OCI-LY1 (cell line): ENCODE measurements around the gene SOD2.

ENCODE experiments used
- H2AFZ ChIP-seq: fragments of 200-600 bp; sonication (generic), shearing (Covaris generic); 2 replicates; pipeline ENCODE4 v1.6.0; 2014; ENCODE audit warnings: antibody characterized with exemption, mild to moderate bottlenecking, low read length
- H3F3A ChIP-seq: fragments of 200-600 bp; sonication (generic), shearing (Covaris generic); 2 replicates; pipeline ENCODE4 v1.6.0; 2014; ENCODE audit warnings: mild to moderate bottlenecking, antibody characterized with exemption, low read length, moderate library complexity; ENCODE audit not compliant: insufficient read depth
- H3K27ac ChIP-seq: fragments of 200-600 bp; sonication (generic); 2 replicates; pipeline ENCODE4 v1.5.1; 2014; ENCODE audit warnings: low read length, mixed run types, mild to moderate bottlenecking, low read depth; ENCODE audit not compliant: poor library complexity, severe bottlenecking
- H3K27me3 ChIP-seq: fragments of 200-600 bp; sonication (generic); 2 replicates; pipeline ENCODE4 v1.6.0; 2014; ENCODE audit warnings: antibody characterized with exemption, mild to moderate bottlenecking, low read length, moderate library complexity; ENCODE audit not compliant: insufficient read depth
- H3K36me3 ChIP-seq: fragments of 200-600 bp; sonication (generic); 2 replicates; pipeline ENCODE4 v1.6.1; 2014; ENCODE audit warnings: mild to moderate bottlenecking, antibody characterized with exemption, low read length, moderate library complexity, mixed read lengths; ENCODE audit not compliant: insufficient read depth
- H3K4me1 ChIP-seq: fragments of 200-600 bp; sonication (generic); 2 replicates; pipeline ENCODE4 v1.5.1; 2014; ENCODE audit warnings: mild to moderate bottlenecking, low read length, moderate library complexity; ENCODE audit not compliant: insufficient read depth, severe bottlenecking
- H3K4me2 ChIP-seq: fragments of 200-600 bp; sonication (generic), shearing (Covaris generic); 2 replicates; pipeline ENCODE4 v1.6.1; 2014; ENCODE audit warnings: low read length
- H3K4me3 ChIP-seq: fragments of 200-600 bp; sonication (generic); 2 replicates; pipeline ENCODE4 v1.5.1; 2014; ENCODE audit warnings: low read length, low read depth, mild to moderate bottlenecking, mixed read lengths; ENCODE audit not compliant: poor library complexity, severe bottlenecking
- H3K79me2 ChIP-seq: fragments of 200-600 bp; shearing (Covaris generic); 2 replicates; pipeline ENCODE4 v1.6.1; 2016; ENCODE audit warnings: mixed run types, low read length, mixed read lengths; ENCODE audit not compliant: insufficient read depth
- H3K9ac ChIP-seq: fragments of 200-600 bp; sonication (generic), shearing (Covaris generic); 2 replicates; pipeline ENCODE4 v1.6.1; 2014; ENCODE audit warnings: mild to moderate bottlenecking, low read length, mixed read lengths
- H3K9me2 ChIP-seq: fragments of 200-600 bp; sonication (generic), shearing (Covaris generic); 2 replicates; pipeline ENCODE4 v1.6.1; 2014; ENCODE audit warnings: low read depth, mild to moderate bottlenecking, low read length, mixed read lengths
- H3K9me3 ChIP-seq: fragments of 200-600 bp; shearing (Covaris generic); 2 replicates; pipeline ENCODE4 v1.6.1; 2014; ENCODE audit warnings: low read length, mixed read lengths
- H4K20me1 ChIP-seq: fragments of 200-600 bp; sonication (generic), shearing (Covaris generic); 2 replicates; pipeline ENCODE4 v1.6.0; 2016; ENCODE audit warnings: mild to moderate bottlenecking, low read length; ENCODE audit not compliant: insufficient read depth
- EZH2 ChIP-seq: fragments of 200-600 bp; sonication (generic), shearing (Covaris generic); IDR thresholded peaks from 2 replicates; pipeline ENCODE4 v1.8.0; 2017; ENCODE audit warnings: borderline replicate concordance, mixed run types, mild to moderate bottlenecking, antibody characterized with exemption, low read length, moderate library complexity, mixed read lengths
- TF ChIP-seq, protein P1 (sequence below): fragments of 200-600 bp; sonication (generic), shearing (Covaris generic); IDR thresholded peaks from 2 replicates; pipeline ENCODE4 v1.5.1; 2017; ENCODE audit warnings: mild to moderate bottlenecking, antibody characterized with exemption, low read length, moderate library complexity, mixed read lengths

Gene SOD2

DNA sequence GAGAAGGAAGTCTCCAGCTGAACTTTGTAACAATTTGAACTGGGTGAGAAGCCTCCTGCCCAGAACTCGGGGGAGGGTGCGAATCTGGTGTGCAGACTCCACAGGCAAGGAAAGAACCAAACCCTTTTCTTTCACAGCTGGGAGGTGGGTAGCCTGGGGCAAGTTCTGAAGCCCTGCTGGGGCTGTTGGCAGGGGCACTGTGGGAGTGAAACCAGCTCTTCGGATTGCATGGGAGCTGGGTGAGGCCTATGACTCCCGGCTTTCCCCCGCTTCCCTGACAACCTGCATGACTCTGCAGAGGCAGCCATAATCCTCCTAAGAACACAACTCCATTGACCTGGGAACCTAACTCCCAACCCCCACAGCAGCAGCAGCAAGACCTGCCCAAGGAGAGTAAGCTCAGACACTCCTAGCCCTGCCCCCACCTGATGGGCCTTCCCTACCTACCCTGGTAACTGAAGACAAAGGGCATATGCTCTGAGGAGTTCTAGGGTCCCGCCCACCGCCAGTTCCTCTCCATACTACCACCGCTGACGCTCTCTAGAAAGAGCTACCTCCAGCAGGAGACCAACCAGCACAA, 37.5 kb downstream of the SOD2 start:
- Histone ChIP-seq H4K20me1 (no peaks in the 10 kb centered on the region), H3F3A (no peaks in the 10 kb centered on the region), H3K79me2 (no peaks in the 10 kb centered on the region), H3K4me3 (no peak overlapping the region), H3K9me2 (no peaks in the 10 kb centered on the region), H3K4me1 (no peaks in the 10 kb centered on the region), H3K9ac (no peak overlapping the region), H3K27ac (no peak overlapping the region), H3K36me3 (no peaks in the 10 kb centered on the region), H3K4me2 (no peak overlapping the region), H3K27me3 (no peaks in the 10 kb centered on the region), H3K9me3 (no peaks in the 10 kb centered on the region), H2AFZ (no peak overlapping the region)
- TF ChIP-seq, protein P1, sequence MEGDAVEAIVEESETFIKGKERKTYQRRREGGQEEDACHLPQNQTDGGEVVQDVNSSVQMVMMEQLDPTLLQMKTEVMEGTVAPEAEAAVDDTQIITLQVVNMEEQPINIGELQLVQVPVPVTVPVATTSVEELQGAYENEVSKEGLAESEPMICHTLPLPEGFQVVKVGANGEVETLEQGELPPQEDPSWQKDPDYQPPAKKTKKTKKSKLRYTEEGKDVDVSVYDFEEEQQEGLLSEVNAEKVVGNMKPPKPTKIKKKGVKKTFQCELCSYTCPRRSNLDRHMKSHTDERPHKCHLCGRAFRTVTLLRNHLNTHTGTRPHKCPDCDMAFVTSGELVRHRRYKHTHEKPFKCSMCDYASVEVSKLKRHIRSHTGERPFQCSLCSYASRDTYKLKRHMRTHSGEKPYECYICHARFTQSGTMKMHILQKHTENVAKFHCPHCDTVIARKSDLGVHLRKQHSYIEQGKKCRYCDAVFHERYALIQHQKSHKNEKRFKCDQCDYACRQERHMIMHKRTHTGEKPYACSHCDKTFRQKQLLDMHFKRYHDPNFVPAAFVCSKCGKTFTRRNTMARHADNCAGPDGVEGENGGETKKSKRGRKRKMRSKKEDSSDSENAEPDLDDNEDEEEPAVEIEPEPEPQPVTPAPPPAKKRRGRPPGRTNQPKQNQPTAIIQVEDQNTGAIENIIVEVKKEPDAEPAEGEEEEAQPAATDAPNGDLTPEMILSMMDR: no peak
- no peak for TF ChIP-seq EZH2

DNA sequence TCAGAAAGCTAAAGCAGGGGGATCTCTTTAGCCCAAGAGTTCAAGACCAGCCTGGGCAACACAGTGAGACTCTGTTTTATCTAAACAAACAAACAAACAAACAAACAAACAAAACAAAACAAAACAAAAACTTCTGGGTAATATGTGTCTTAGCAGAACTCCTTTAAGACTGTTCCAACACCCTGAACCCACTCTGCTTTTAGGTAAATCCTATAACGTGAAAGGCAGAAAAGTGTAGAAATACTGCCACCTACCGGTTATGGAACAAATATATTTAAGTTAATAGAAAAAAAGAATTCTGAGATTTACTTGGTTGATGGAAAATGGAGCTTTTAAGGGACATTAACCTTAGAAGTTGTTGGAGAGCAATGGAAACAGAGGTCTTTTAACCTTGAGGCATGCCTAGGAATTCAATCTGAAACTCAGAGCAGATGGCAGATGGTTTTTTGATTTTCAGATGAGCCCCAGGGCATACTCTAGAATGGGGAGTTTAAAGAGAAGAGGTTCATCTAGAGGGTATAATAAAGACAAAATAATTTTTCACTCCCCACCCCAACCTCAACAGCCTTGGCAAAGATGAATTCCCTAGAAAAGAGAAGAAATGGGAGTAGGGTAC, 38.5 kb downstream of the SOD2 start:
- no peaks in the 10 kb centered on the region for H3K9me3 ChIP-seq
- H3K79me2 ChIP-seq: no peaks in the 10 kb centered on the region
- no peaks in the 10 kb centered on the region for H3F3A ChIP-seq
- H2AFZ ChIP-seq: no peak overlapping the region
- no peak overlapping the region for H3K9ac ChIP-seq
- H4K20me1 ChIP-seq: no peaks in the 10 kb centered on the region
- H3K9me2 ChIP-seq: no peaks in the 10 kb centered on the region
- no peak overlapping the region for H3K4me2 ChIP-seq
- TF ChIP-seq, protein P1: peak; percentile 55; the same call in 1 of the 2 replicates
- TF ChIP-seq EZH2: no peak
- H3K4me3 ChIP-seq: no peak overlapping the region
- no peak overlapping the region for H3K27ac ChIP-seq
- H3K36me3 ChIP-seq: no peaks in the 10 kb centered on the region
- no peaks in the 10 kb centered on the region for H3K27me3 ChIP-seq
- H3K4me1 ChIP-seq: no peaks in the 10 kb centered on the region

DNA sequence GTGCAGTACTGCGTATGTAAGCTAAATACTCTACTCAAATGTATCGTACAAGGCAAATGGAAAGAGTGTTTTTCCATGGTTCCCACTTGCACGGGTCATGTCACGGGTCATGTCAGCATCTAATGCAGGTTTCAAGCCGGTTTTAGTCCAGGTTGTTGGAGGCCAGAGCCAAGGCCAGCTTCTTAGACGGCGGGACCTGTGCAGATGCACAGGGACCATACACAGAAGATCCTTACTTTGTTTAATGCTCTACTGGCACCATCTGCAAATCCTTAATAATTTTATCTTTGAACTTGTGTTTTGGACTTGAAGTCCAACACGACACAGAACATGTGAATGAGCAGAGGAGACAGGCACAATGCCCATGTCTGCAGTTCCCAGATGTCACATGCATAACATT, 42.7 kb downstream of the SOD2 start:
- no peak overlapping the region for H3K9ac ChIP-seq
- no peaks in the 10 kb centered on the region for H3F3A ChIP-seq
- H3K4me3 ChIP-seq: no peak overlapping the region
- H3K36me3 ChIP-seq: no peaks in the 10 kb centered on the region
- TF ChIP-seq, protein P1: no peak
- TF ChIP-seq EZH2: no peak
- no peaks in the 10 kb centered on the region for H3K27me3 ChIP-seq
- H3K4me2 ChIP-seq: no peak overlapping the region
- no peaks in the 10 kb centered on the region for H3K4me1 ChIP-seq
- no peaks in the 10 kb centered on the region for H4K20me1 ChIP-seq
- no peak overlapping the region for H3K27ac ChIP-seq
- no peaks in the 10 kb centered on the region for H3K9me3 ChIP-seq
- no peaks in the 10 kb centered on the region for H3K79me2 ChIP-seq
- no peak overlapping the region for H2AFZ ChIP-seq
- H3K9me2 ChIP-seq: no peaks in the 10 kb centered on the region
